HL-60/S4 treated with retinoic acid at 250 ng/mL for 4 days and 3 days (cell line): ENCODE measurements around the gene BTN2A1.

Source experiments
- in situ Hi-C: fragments of 300-500 bp; cut with MboI; formaldehyde crosslinking; loops from 2 replicates; pipeline ENCODE4 v1.7.0; 2022; ENCODE audit warnings: low sequenced_read_pairs

BTN2A1 gene

DNA sequence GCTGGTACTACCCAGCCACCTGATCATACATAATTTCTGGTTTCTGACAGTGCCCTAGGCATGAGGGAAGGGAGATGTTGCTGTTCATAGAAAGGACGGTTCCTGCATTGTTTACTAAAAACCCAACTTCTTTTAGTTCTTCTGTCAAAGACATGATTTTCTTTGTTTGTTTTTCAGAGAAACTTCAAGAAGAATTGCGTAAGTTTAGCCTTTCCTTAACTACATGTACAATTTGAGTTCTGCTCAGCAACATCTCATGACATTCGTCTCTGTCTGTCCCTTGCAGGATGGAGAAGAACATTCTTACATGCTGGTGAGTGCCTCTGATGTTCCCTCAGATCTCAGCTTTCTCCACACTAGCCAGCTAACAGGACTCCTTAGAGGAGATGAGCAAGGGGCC, 8.0 kb downstream of the BTN2A1 start:
- in situ Hi-C loops, result no loop called here

DNA sequence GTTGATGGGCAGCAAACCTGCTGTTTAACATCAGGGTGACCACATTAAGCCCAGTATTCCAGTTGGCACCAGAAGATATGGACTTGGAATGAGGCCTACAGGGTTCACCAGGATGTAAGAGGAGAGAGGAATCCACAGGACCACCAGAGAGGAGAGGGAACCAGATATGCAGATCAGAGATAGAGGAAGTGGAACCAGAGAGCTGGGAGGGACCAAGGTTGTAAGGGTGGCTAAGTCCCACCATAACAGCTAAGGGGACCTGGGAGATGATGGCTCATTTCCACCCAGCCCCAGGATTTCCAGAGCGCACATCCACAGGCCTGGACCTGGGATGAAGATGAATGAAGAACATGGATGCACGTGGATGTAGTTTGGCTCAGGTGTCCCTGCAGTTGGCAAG, 11.1 kb downstream of the BTN2A1 start:
- in situ Hi-C loops, result no loop called here

DNA sequence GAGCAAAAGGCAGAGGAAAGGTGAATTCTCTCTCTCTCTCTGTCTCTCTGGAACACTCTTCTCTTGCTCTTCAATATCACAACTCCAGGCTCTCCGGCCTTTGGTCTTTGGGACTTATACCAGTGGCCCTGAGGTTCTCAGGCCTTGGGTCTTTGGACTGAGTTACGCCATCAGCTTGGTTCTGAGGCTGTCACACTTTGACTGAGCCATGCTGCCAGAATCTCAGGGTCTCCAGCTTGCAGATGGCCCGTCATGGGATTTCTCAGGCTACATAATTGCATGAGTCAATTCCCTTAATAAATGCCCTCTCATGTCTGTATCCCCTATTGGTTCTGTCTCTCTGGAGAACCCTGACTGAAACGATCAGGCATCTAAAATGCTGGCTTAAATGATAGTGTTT, 12.9 kb downstream of the BTN2A1 start:
- in situ Hi-C loops, result no loop called here

DNA sequence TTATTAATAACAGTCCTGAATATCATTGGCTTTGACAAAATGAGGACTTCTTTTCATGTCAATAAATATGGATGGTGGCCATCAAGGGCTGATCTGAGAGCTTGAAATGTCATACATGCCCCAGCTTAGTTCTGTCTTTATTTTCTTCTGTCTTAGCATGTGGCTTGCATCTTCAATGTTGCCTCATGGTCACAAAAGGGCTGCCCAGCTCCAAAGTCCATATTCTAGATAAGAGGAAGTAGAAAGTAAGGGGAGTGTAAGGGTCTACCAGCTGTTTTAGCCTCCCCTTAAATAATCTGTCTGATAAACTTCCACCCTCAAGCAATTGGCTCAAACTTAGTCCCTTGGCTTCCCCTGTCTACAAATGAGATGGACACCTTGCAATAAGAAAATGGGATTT, 14.2 kb downstream of the BTN2A1 start:
- in situ Hi-C loops, result no loop called here

DNA sequence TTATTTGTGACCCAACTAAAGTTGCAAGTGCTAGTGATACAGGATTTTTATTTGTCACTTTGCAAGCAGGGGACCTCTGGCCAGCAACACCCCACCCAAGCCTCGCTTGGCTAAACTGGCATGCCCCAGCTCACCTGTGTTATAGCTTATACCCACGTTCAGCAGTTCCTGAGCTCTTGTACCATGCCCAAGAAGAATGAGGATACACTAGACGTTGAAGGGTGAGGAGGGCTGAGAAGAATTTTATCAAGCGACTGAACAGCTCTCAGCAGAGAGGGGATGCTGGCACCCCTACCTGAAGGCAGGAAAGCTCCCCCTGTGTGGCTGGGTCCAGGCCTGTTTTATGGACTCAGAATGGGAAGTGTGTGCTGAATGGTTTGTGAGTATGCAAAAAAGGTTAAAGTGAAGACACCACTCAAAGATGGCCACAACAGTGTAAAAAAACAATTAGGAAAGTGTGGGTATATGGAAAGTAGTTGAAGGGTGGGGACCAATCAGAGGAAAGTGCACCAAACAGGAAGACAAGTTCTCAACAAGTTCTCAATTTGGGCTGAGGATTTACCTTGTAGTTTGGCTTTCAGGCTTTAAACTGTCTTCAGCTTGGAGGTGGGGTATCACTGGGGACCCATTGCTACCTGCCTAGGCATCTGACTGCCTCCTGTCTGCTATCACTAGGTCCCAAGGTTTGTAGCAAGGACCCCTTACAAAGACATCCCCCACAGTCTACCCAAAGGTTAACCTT, 15.0 kb downstream of the BTN2A1 start:
- in situ Hi-C loops, result no loop called here

- in situ Hi-C loops, result no loop called here
Measured at GRCh38 chr6:26473429-26473757, 15.6 kb downstream of the BTN2A1 start.

DNA sequence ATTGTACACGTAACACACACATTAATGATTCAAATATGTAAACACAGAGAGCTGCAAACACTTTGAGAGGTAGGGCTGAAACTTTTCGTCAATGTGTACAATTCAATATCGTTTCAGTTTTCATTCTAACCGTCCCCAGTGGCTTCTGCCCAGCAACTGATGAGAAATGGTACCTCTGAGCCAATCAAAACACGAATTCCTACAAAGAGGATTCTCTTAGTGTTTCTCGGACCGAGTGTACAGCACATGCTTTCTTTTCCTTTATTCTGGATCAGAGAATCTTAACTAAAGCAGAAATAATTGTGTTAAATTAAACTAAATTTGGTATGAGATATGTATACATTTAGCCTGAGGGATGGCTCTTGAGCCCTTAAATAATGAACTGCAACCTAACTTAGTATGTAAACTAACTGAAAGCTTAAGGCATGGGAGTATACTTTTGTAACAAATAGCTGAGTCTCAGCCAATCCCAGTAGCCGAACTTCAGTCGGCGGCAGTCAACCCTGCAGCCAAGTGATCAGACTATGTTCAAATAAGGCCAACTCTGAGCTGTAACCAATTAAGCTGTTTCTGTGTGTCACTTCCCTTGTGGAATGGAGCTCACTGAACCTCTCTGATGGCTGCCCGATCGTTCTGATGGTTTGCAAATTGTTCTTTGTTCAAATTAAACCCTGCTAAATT, 16.1 kb downstream of the BTN2A1 start:
- in situ Hi-C loops, result no loop called here

GRCh38 chr6:26474439-26474881, 16.7 kb downstream of the BTN2A1 start:
- in situ Hi-C loops, result no loop called here

DNA sequence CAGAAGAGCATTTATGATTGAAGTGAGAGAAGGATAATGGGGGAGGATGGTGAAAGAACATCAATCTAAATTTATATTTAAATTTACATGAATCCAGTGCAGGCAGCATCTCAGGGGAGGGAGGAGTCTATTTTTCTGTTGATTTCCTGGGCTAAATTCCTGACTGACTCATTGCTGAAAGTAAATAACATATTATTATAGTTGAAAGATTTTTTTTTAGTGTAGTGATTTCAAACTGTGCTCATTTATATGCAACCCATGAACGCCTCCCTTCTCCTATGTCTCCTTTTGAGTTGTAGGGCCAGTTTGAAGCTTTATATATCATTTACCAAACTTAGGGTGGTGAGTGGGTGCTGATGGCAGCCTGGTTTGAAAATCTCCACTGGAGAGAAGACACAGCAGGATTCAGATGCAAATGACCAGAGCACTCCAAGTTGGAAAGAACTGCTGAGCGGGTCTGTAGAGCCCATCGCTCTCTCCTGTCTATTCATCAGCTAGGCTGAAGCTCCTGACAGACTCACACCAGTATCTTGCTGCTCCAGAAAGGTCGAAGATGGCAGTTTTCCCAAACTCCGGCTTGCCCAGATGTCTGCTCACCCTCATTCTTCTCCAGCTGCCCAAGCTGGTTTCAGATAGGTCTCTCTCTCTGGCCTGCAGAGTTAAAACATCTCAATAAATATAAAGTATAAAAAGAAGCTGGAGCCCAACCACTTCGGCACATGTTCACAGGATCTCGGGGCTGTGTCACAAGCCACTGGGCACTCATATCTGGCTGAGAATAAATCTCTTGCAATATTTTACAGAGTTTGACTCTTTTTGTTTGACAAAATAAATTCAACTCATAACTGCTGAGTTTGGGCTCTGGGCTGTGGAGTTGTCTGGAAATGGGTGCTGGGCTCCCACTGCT, 18.3 kb downstream of the BTN2A1 start:
- in situ Hi-C loops, result no loop called here

DNA sequence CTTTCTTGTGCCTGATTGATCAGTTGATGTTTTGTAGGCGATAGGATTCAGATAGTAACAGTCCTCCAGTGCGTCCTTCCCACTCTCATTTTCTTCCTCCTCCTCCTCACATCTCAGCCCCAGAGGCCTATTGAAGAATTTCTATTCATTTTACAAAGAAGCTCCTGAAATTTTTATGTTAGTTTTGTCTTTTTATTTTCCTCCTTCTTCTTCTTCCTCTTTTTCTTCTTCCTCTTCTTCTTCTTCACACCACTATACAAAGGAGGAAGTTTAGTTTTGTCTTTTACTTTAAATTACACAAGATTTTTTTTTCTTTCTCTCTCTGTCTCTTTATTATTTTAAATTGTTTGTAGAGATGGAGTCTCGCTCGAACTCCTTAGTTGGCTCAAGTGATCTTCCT, 19.1 kb downstream of the BTN2A1 start:
- in situ Hi-C loops, result no loop called here

GRCh38 chr6:26477426-26477825, 19.7 kb downstream of the BTN2A1 start:
- in situ Hi-C loops, result no loop called here

- in situ Hi-C loops, result no loop called here
Measured at GRCh38 chr6:26478100-26478984, 20.6 kb downstream of the BTN2A1 start.

GRCh38 chr6:26478985-26479278, 21.2 kb downstream of the BTN2A1 start:
- in situ Hi-C loops, result no loop called here

GRCh38 chr6:26482338-26482737, 24.6 kb downstream of the BTN2A1 start:
- in situ Hi-C loops, result no loop called here

GRCh38 chr6:26483727-26484126, 26.0 kb downstream of the BTN2A1 start:
- in situ Hi-C loops, result no loop called here

DNA sequence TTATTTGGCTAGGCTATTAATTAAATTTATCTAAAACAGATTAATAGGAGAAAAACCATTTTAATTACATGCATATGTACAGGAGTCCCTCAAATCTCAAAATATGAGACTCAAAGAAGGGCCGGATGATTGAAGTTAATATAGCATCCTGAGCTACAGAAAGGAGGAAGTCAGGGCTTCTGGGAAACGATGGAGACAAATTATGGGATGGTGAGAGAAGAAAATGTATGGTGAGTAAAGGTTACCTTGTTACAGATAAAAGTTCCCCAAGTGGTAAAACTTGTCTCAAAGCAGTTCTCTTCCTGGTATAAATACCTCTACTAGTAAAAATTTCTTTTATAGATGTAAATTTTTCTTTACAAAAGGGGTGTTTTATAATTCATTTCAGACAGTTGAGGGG, 26.4 kb downstream of the BTN2A1 start:
- in situ Hi-C loops, result no loop called here

- in situ Hi-C loops, result no loop called here
Measured at GRCh38 chr6:26485112-26485780, 27.5 kb downstream of the BTN2A1 start.

- in situ Hi-C loops, result no loop called here
Measured at GRCh38 chr6:26486358-26486757, 28.6 kb downstream of the BTN2A1 start.

GRCh38 chr6:26487466-26487865, 29.7 kb downstream of the BTN2A1 start:
- in situ Hi-C loops, result no loop called here
